ENCODE results near the gene KNOP1. TPM values are rescaled to one million over a fixed set of nuclear protein-coding genes. Genes with fewer than 3 reads are reported as not detected.

Gene KNOP1
- total RNA-seq, 1 experiment from 2014 or later, result 93.9 TPM

- Histone ChIP-seq H3K4me2 (ENCODE audit: insufficient read depth, insufficient read length, low read length) (no peak overlapping the region), H4K8ac (replicated peaks; ENCODE audit: insufficient read length, low read depth, low read length) (no peak overlapping the region), H2AFZ (ENCODE audit: low read length) (no peak overlapping the region), H3T11ph (ENCODE audit: low read length) (no peak overlapping the region), H2BK5ac (ENCODE audit: insufficient read length, low read length) (no peak overlapping the region), H4K91ac (ENCODE audit: insufficient read length, low read depth, low read length) (no peak overlapping the region), H2BK15ac (ENCODE audit: low read depth, low read length) (no peak overlapping the region), H4K20me1 (ENCODE audit: control insufficient read depth, insufficient read depth, insufficient read length) (no peaks in the 10 kb centered on the region), H3K27ac (ENCODE audit: insufficient read length, low read depth, low read length) (no peak overlapping the region), H3K18ac (ENCODE audit: insufficient read length, low read depth, low read length) (no peak overlapping the region), H4K5ac (ENCODE audit: insufficient read length, low read depth, low read length) (no peak overlapping the region), H2BK12ac (ENCODE audit: insufficient read length, low read depth, low read length) (no peak overlapping the region), H3K9ac (ENCODE audit: extremely low read depth, insufficient read length, low read length) (no peak overlapping the region), H2BK20ac (ENCODE audit: low read depth, low read length, poor library complexity, severe bottlenecking) (no peak overlapping the region), H3K4ac (ENCODE audit: low read depth, low read length) (no peak overlapping the region), H3K9me3 (ENCODE audit: control insufficient read depth, low read depth, low read length) (no peaks in the 10 kb centered on the region), H3K14ac (ENCODE audit: insufficient read depth, low read length) (no peak overlapping the region), H3K56ac (ENCODE audit: insufficient read length, low read depth, low read length) (no peak overlapping the region), H3K79me1 (ENCODE audit: insufficient read depth, low read depth, low read length, poor library complexity, severe bottlenecking) (no peaks in the 10 kb centered on the region), H3K79me2 (ENCODE audit: insufficient read depth, low read length) (no peaks in the 10 kb centered on the region), H3K4me1 (ENCODE audit: insufficient read depth, low read length) (no peaks in the 10 kb centered on the region), H3K23ac (ENCODE audit: insufficient read length, low read depth, low read length) (no peak overlapping the region), H2BK120ac (ENCODE audit: low read depth, low read length, poor library complexity, severe bottlenecking) (no peak overlapping the region), H3K23me2 (ENCODE audit: insufficient read length, low read depth, low read length, poor library complexity, severe bottlenecking) (no peaks in the 10 kb centered on the region), H2AK5ac (ENCODE audit: insufficient read length, low read length) (no peak overlapping the region), H3K27me3 (ENCODE audit: insufficient read depth, low read length) (no peaks in the 10 kb centered on the region)
- H3K4me1 Mint-ChIP-seq, result peaks cover 4 to 10% of the 10 kb centered on the region in 2 experiments
- no peaks in the 10 kb centered on the region for H3K27me3 Mint-ChIP-seq (ENCODE audit: low read depth)
- peaks cover 1 to 7% of the 10 kb centered on the region in 2 experiments; a peak in 3 of 5 replicates for H3K9me3 Mint-ChIP-seq
- no CpG with 5 or more reads among the region's 7 CpGs for WGBS (ENCODE audit: extremely low coverage, insufficient read length, low lambda C conversion rate)
- no peak overlapping the region for H3K4me3 Mint-ChIP-seq
- peaks cover 25 to 60% (median 59%) of the 10 kb centered on the region in 3 experiments for H3K36me3 Mint-ChIP-seq (ENCODE audit: insufficient read depth in 1 of 3, low read depth in 3 of 3)
- no peak for DNase-seq
- no peak for TF ChIP-seq CTCF (conservative IDR thresholded peaks at IDR 0.05)
- peak overlapping the region; percentile 82 to 88 (median 83); a peak in 6 of 7 replicates for H3K27ac Mint-ChIP-seq
Measured at GRCh38 chr16:19687279-19687678, 30.7 kb downstream of the KNOP1 start.
